GM23338 (cell line): ENCODE data around the gene ZNF689. TPM values are rescaled to one million over a fixed set of nuclear protein-coding genes. Genes with fewer than 3 reads are reported as not detected.
A peak's percentile ranks its signal among the peaks of the same experiment; 100 is the strongest.

Experiments
- ATAC-seq: fragments of 200-7000 bp; cut with Tn5 transposase; 3 replicates; pipeline ENCODE4 v1.9.1; 2020
- DNase-seq: peaks from one replicate; pipeline ENCODE4 v3.0.0-alpha.2; 2015; ENCODE audit warnings: low spot score
- H2AFZ ChIP-seq: fragments of 200-600 bp; sonication (generic); 2 replicates; pipeline ENCODE4 v1.8.0; 2016; ENCODE audit warnings: antibody characterized with exemption, mild to moderate bottlenecking, moderate library complexity
- H3F3A ChIP-seq: fragments of 200-600 bp; sonication (generic); replicated peaks from 2 replicates; pipeline ENCODE4 v1.8.0; 2017; ENCODE audit warnings: antibody characterized with exemption, mixed run types, low read depth
- H3K27ac ChIP-seq: fragments of 200-600 bp; sonication (generic); 2 replicates; pipeline ENCODE4 v1.6.1; 2016; ENCODE audit warnings: low read depth
- H3K27me3 ChIP-seq: fragments of 200-600 bp; sonication (generic); 2 replicates; pipeline ENCODE4 v1.8.0; 2016; ENCODE audit warnings: mild to moderate bottlenecking, mixed run types, moderate library complexity; ENCODE audit not compliant: insufficient read depth
- H3K36me3 ChIP-seq: fragments of 200-600 bp; sonication (generic); 2 replicates; pipeline ENCODE4 v1.8.0; 2016; ENCODE audit warnings: mild to moderate bottlenecking; ENCODE audit not compliant: insufficient read depth
- H3K4me1 ChIP-seq: fragments of 200-600 bp; sonication (generic); 2 replicates; pipeline ENCODE4 v1.8.0; 2016; ENCODE audit warnings: mild to moderate bottlenecking, moderate library complexity; ENCODE audit not compliant: insufficient read depth
- H3K4me2 ChIP-seq: fragments of 200-600 bp; sonication (generic); 2 replicates; pipeline ENCODE4 v1.7.1; 2017; ENCODE audit warnings: mixed run types
- H3K4me3 ChIP-seq: fragments of 200-600 bp; sonication (generic); 2 replicates; pipeline ENCODE4 v1.6.1; 2016; ENCODE audit warnings: mixed run types
- H3K79me2 ChIP-seq: fragments of 200-600 bp; sonication (generic); replicated peaks from 2 replicates; pipeline ENCODE4 v1.8.0; 2017; ENCODE audit warnings: mild to moderate bottlenecking; ENCODE audit not compliant: insufficient read depth
- H3K9me2 ChIP-seq: fragments of 200-600 bp; sonication (generic); 2 replicates; pipeline ENCODE4 v1.8.0; 2017; ENCODE audit not compliant: insufficient read depth
- H4K20me1 ChIP-seq: fragments of 200-600 bp; sonication (generic); replicated peaks from 2 replicates; pipeline ENCODE4 v1.8.0; 2017; ENCODE audit warnings: mild to moderate bottlenecking; ENCODE audit not compliant: insufficient read depth
- H3K27ac Mint-ChIP-seq: 2 replicates; pipeline ENCODE4 v1.8.0; 2020; ENCODE audit warnings: inconsistent platforms, mild to moderate bottlenecking, moderate library complexity, mixed read lengths
- H3K27me3 Mint-ChIP-seq: 3 replicates; pipeline ENCODE4 v1.8.0; 2022; ENCODE audit warnings: low read depth, mild to moderate bottlenecking, moderate library complexity, mixed read lengths, inconsistent platforms; ENCODE audit not compliant: insufficient read depth, poor library complexity
- H3K36me3 Mint-ChIP-seq: 3 replicates; pipeline ENCODE4 v1.8.0; 2021; ENCODE audit warnings: low read depth, mild to moderate bottlenecking, inconsistent platforms, moderate library complexity, mixed read lengths
- H3K4me1 Mint-ChIP-seq: 3 replicates; pipeline ENCODE4 v1.8.0; 2020; ENCODE audit warnings: mild to moderate bottlenecking, inconsistent platforms, mixed read lengths
- H3K4me3 Mint-ChIP-seq: 3 replicates; pipeline ENCODE4 v1.8.0; 2021; ENCODE audit warnings: moderate library complexity, mild to moderate bottlenecking, inconsistent platforms, mixed read lengths
- H3K9me3 Mint-ChIP-seq: 3 replicates; pipeline ENCODE4 v1.8.0; 2020; ENCODE audit warnings: moderate library complexity, mild to moderate bottlenecking, inconsistent platforms, mixed read lengths
- CTCF ChIP-seq, 2 experiments: fragments of 200-600 bp in 1 of 2; sonication (generic) in 1 of 2; conservative IDR thresholded peaks; 2 replicates each; pipeline versions ENCODE4 v1.5.1 to v1.6.1; 2016 to 2017; ENCODE audit warnings: antibody characterized with exemption in 2 of 2, low read depth in 2 of 2, mild to moderate bottlenecking in 2 of 2, moderate library complexity in 1 of 2
- ETS1 ChIP-seq: IDR thresholded peaks from 2 replicates; pipeline ENCODE4 v1.6.1; 2016; ENCODE audit warnings: antibody characterized with exemption
- EZH2phosphoT487 ChIP-seq: fragments of 200-600 bp; sonication (generic); IDR thresholded peaks from one replicate; pipeline ENCODE4 v1.8.1; 2018; ENCODE audit warnings: antibody characterized with exemption; ENCODE audit not compliant: unreplicated experiment
- NANOG ChIP-seq: IDR thresholded peaks from 2 replicates; pipeline ENCODE4 v1.6.1; 2016; ENCODE audit warnings: antibody characterized with exemption, borderline replicate concordance
- REST ChIP-seq: IDR thresholded peaks from one replicate; pipeline ENCODE4 v1.6.1; 2018; ENCODE audit warnings: antibody characterized with exemption; ENCODE audit not compliant: unreplicated experiment
- STAT1 ChIP-seq: IDR thresholded peaks from one replicate; pipeline ENCODE4 v1.6.1; 2016; ENCODE audit warnings: antibody characterized with exemption; ENCODE audit not compliant: unreplicated experiment
- ZNF114 ChIP-seq: fragments of 250-450 bp; sonication (Bioruptor Pico); IDR thresholded peaks from 2 replicates; pipeline ENCODE4 v1.5.0; 2020; ENCODE audit warnings: mild to moderate bottlenecking, moderate library complexity
- ZNF331 ChIP-seq: fragments of 250-450 bp; sonication (Bioruptor Pico); IDR thresholded peaks from 2 replicates; pipeline ENCODE4 v1.5.0; 2020; ENCODE audit warnings: low read depth, mild to moderate bottlenecking, moderate library complexity
- polyA plus RNA-seq: library from polyadenylated mRNA; unstranded; fragments of >200 nt; fragmentation: Nextera tagmentation; extraction: Ambion mirVana; gene quantifications from 2 replicates; pipeline ENCODE4 v1.2.1, GENCODE V29; 2016
- total RNA-seq: library from RNA; depleted of rRNA; stranded (reverse); fragments of >200 nt; shearing (Covaris generic); gene quantifications from 2 replicates; pipeline ENCODE4 v1.2.3, GENCODE V29; 2014

ZNF689 gene
- total and polyA plus RNA-seq, 2 experiments from 2014 or later: 5.3 to 16.7 TPM

- TF ChIP-seq EZH2phosphoT487: no peak
- TF ChIP-seq ZNF114 (CRISPR knock-in tag): no peak
Measured at GRCh38 chr16:30622455-30623032, 12.4 kb upstream of the ZNF689 start (continued).

GRCh38 chr16:30621765-30622164 lies 11.6 kb upstream of the ZNF689 start:
- Mint-ChIP-seq H3K4me3 (no peak overlapping the region), H3K27ac (no peak overlapping the region), H3K27me3 (peaks cover 8% of the 10 kb centered on the region), H3K4me1 (peaks cover 12% of the 10 kb centered on the region; the same call in 2 of the 3 replicates), H3K36me3 (no peaks in the 10 kb centered on the region), H3K9me3 (peaks cover 2% of the 10 kb centered on the region; the same call in 1 of the 3 replicates)
- DNase-seq (no peak), ATAC-seq (no peak)
- H4K20me1 ChIP-seq: no peaks in the 10 kb centered on the region
- H3K27ac ChIP-seq: no peak overlapping the region
- H3F3A ChIP-seq: no peaks in the 10 kb centered on the region
- H3K4me3 ChIP-seq: no peak overlapping the region
- H3K36me3 ChIP-seq: no peaks in the 10 kb centered on the region
- H2AFZ ChIP-seq: peak overlapping the region; percentile 72
- no peaks in the 10 kb centered on the region for H3K9me2 ChIP-seq
- TF ChIP-seq NANOG: no peak
- no peak for TF ChIP-seq STAT1
- TF ChIP-seq ZNF331 (CRISPR knock-in tag): no peak
- TF ChIP-seq ETS1: no peak
- no peak for TF ChIP-seq REST
- TF ChIP-seq EZH2phosphoT487: no peak
- TF ChIP-seq CTCF (conservative IDR thresholded peaks at IDR 0.05; ENCODE audit: low read depth in 2 of 2): no peak
- H3K79me2 ChIP-seq: no peaks in the 10 kb centered on the region
- H3K4me1 ChIP-seq: no peaks in the 10 kb centered on the region
- no peaks in the 10 kb centered on the region for H3K27me3 ChIP-seq
- no peak overlapping the region for H3K4me2 ChIP-seq
